CD4-positive, alpha-beta memory T cell (primary cell): Measurements from ENCODE around the gene MYADML2. TPM values are rescaled to one million over a fixed set of nuclear protein-coding genes. Genes with fewer than 3 reads are reported as not detected.
A peak's percentile ranks its signal among the peaks of the same experiment; 100 is the strongest.

Source experiments
- CTCF ChIA-PET: fragments of 350-600 bp; sonication (Branson Sonifier 250); formaldehyde crosslinking; loops from one replicate; lab custom pipeline; 2021; ENCODE audit warnings: inconsistent platforms; ENCODE audit not compliant: partially characterized antibody; lab: Charles Lee
- POLR2A ChIA-PET: fragments of 350-600 bp; sonication (Branson Sonifier 250); formaldehyde crosslinking; loops from one replicate; lab custom pipeline; 2021; ENCODE audit not compliant: partially characterized antibody; lab: Charles Lee
- DNase-seq, 5 donors: peaks; one replicate each; pipeline versions ENCODE4 v3.0.0 to v3.0.0-alpha.2; 2020 to 2022; ENCODE audit warnings: mixed read lengths in 1 of 5
- H3K27ac ChIP-seq: one replicate; pipeline ENCODE4 v1.7.0; 2013; ENCODE audit warnings: low read depth, low read length
- H3K27me3 ChIP-seq: 2 replicates; pipeline ENCODE4 v1.7.0; 2013; ENCODE audit warnings: mild to moderate bottlenecking, low read length, moderate library complexity; ENCODE audit not compliant: insufficient read depth
- H3K36me3 ChIP-seq: 2 replicates; pipeline ENCODE4 v1.7.0; 2013; ENCODE audit warnings: mild to moderate bottlenecking, low read length, moderate library complexity; ENCODE audit not compliant: insufficient read depth
- H3K4me1 ChIP-seq: 2 replicates; pipeline ENCODE4 v1.7.0; 2013; ENCODE audit warnings: mild to moderate bottlenecking, low read length, moderate library complexity; ENCODE audit not compliant: insufficient read depth
- H3K4me3 ChIP-seq, 2 donors: one replicate each; pipeline ENCODE4 v1.7.0; 2013; ENCODE audit warnings: low read length in 2 of 2, mild to moderate bottlenecking in 1 of 2
- H3K9me3 ChIP-seq, 2 donors: one replicate each; pipeline ENCODE4 v1.7.0; 2013; ENCODE audit warnings: low read length in 2 of 2, control low read depth in 1 of 2; ENCODE audit not compliant: control insufficient read depth in 1 of 2
- H3K27ac Mint-ChIP-seq, 7 donors: one replicate each; pipeline ENCODE4 v1.8.0; 2020 to 2021; ENCODE audit warnings: mixed read lengths in 7 of 7, mild to moderate bottlenecking in 6 of 7, inconsistent platforms in 3 of 7, moderate library complexity in 3 of 7
- H3K27me3 Mint-ChIP-seq, 2 donors: one replicate each; pipeline ENCODE4 v1.8.0; 2020 to 2021; ENCODE audit warnings: mixed read lengths in 2 of 2
- H3K36me3 Mint-ChIP-seq, 2 donors: one replicate each; pipeline ENCODE4 v1.8.0; 2020 to 2021; ENCODE audit warnings: mixed read lengths in 2 of 2, inconsistent platforms in 1 of 2, mild to moderate bottlenecking in 1 of 2
- H3K4me1 Mint-ChIP-seq, 4 donors: one replicate each; pipeline ENCODE4 v1.8.0; 2020 to 2021; ENCODE audit warnings: mixed read lengths in 4 of 4, mild to moderate bottlenecking in 1 of 4
- H3K4me3 Mint-ChIP-seq, 8 donors: one replicate each; pipeline ENCODE4 v1.8.0; 2020 to 2021; ENCODE audit warnings: mixed read lengths in 8 of 8, mild to moderate bottlenecking in 7 of 8, moderate library complexity in 6 of 8, inconsistent platforms in 3 of 8
- H3K9me3 Mint-ChIP-seq, 8 donors: one replicate each; pipeline ENCODE4 v1.8.0; 2020 to 2021; ENCODE audit warnings: mixed read lengths in 8 of 8, mild to moderate bottlenecking in 5 of 8, inconsistent platforms in 3 of 8, moderate library complexity in 1 of 8
- intact Hi-C: fragments of 100-400 bp; cut with micrococcal nuclease; formaldehyde crosslinking; loops from one replicate; pipeline ENCODE4 v1.15.1; 2023
- polyA plus RNA-seq, 2 donors: library from polyadenylated mRNA; unstranded; fragments of 300-500 nt; fragmentation: Illumina TruSeq; gene quantifications; one replicate each; pipeline ENCODE4 v1.2.3, GENCODE V29; 2021
- total RNA-seq, 2 experiments: library from RNA; stranded (reverse); gene quantifications; one replicate each; pipeline ENCODE4 v1.2.3, GENCODE V29; 2021

Gene MYADML2
- total and polyA plus RNA-seq, 4 experiments from 2014 or later = not detected

DNA sequence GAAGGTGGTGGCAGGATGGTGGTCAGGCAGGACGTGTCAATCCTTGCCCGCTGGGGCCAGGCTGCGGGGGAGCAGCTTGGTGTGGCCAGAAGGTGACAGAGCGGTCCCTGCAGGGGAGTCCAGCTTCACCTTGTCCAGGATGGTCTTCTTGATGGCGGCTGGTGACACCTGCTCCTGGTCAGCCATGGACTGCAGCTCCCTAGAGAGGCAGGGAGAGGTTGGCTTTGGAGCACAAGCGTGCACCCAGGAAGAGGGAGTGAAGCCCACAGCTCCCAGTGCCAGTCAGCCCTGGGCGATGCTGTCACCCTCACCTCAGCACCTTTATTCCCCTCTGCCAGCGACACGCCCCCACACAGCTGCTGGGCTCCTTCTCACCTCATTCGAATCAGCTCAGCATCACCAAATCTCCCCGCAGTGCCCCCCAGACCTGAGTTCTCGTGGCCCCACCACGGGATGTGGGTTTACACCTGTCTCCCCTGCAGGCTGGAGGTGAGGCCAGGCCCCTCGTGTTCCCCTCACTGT lies 13.8 kb downstream of the MYADML2 start:
- Mint-ChIP-seq H3K4me1 (peaks cover 0 to 16% (median 3%) of the 10 kb centered on the region in 4 donors), H3K36me3 (no peaks in the 10 kb centered on the region), H3K4me3 (no peak overlapping the region), H3K27me3 (peaks cover 0 to 9% of the 10 kb centered on the region in 2 donors), H3K27ac (no peak overlapping the region), H3K9me3 (no peaks in the 10 kb centered on the region)
- H3K4me1 ChIP-seq = peaks cover 17% of the 10 kb centered on the region
- DNase-seq = no peak
- no peak overlapping the region for H3K4me3 ChIP-seq
- H3K27ac ChIP-seq = no peak overlapping the region
- ChIA-PET POLR2A (no interaction called here), CTCF (no interaction called here)
- no peaks in the 10 kb centered on the region for H3K36me3 ChIP-seq
- intact Hi-C loops = no loop called here
- no peaks in the 10 kb centered on the region for H3K9me3 ChIP-seq
- H3K27me3 ChIP-seq = peaks cover 9% of the 10 kb centered on the region

DNA sequence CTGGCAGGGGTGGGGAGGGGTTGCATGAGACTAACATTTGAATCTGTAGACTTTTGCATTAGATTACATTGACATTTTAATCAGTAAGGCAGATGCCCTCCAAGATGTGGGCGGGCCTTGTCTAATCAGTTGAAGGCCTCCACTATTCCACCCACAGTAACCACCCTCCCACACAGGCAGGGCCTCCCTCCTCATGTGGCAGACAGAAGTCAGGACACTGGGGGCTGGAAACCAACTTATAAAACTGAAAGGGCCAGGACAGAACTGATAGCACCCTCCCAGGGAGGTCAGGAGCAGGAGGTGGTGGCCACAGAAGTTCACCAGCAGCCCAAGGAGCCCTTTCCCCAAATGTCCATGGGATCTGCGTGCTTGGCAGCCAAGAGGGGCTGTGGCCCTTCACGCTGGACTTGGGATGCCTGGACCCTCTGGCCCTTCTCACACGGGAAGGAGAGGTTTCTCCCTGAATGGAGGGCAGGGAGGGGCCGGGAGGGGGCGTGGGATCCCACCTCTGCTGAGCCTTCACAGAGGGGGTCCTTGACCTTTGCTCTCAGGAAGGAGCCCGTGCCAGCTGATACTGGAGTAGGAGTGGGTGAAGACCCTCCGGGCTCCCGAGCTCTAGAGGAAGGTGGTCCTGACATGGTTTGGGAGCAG lies 14.6 kb downstream of the MYADML2 start:
- Histone ChIP-seq H3K27me3 (peaks cover 10% of the 10 kb centered on the region), H3K9me3 (no peaks in the 10 kb centered on the region), H3K4me3 (no peak overlapping the region), H3K36me3 (no peaks in the 10 kb centered on the region), H3K4me1 (peaks cover 17% of the 10 kb centered on the region), H3K27ac (no peak overlapping the region)
- no peaks in the 10 kb centered on the region for H3K9me3 Mint-ChIP-seq
- intact Hi-C loops = no loop called here
- ChIA-PET POLR2A (no interaction called here), CTCF (no interaction called here)
- H3K4me1 Mint-ChIP-seq = peaks cover 0 to 11% (median 3%) of the 10 kb centered on the region in 4 donors
- DNase-seq = no peak
- H3K36me3 Mint-ChIP-seq = no peaks in the 10 kb centered on the region
- H3K27me3 Mint-ChIP-seq = peaks cover 0 to 9% of the 10 kb centered on the region in 2 donors
- H3K4me3 Mint-ChIP-seq = no peak overlapping the region
- H3K27ac Mint-ChIP-seq = peak overlapping the region in 1 of 7 donors; percentile 64

DNA sequence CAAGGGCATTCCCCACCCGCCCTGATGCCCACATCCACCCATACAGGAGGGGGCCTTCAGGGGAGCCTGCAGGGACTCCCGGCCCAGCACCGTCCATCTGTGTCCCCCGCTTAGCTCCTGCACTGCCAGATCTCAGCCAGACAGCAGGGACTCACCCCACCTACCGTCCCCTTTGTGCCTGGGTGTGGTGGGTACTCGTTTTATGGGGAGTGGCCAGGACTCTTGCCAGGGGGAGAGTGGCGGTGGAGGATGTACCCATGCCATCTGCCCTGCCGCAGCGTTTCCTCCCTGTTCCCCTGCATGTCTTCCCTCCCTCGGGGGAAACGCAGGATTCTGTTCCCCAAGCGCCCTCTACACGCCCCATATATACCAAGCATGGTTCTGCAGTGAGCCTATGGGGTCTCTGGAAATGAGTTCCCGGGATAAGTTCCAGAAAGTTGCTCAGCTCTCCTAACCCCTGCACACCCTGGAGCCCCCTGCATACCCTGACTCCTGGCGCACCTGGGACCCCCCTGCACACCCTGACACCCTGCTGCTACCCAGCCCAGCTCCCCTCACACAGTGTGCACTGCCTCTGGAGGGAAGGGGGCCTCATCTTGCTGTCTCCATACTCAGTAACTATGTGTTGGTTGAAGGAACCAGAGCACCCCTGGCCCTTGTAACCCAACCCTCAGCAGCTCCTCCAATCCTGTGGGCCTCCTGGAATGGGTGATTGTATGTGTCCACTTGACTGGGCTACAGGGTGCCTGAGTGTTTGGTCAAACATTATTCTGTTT lies 15.3 kb downstream of the MYADML2 start:
- H3K4me1 ChIP-seq = peaks cover 15% of the 10 kb centered on the region
- H3K4me3 ChIP-seq = no peak overlapping the region
- no peak overlapping the region for H3K27ac ChIP-seq
- Mint-ChIP-seq H3K9me3 (no peaks in the 10 kb centered on the region), H3K4me3 (no peak overlapping the region), H3K36me3 (no peaks in the 10 kb centered on the region), H3K27ac (peak overlapping the region in 1 of 7 donors; percentile 64), H3K27me3 (peaks cover 0 to 9% of the 10 kb centered on the region in 2 donors), H3K4me1 (peaks cover 0 to 10% (median 3%) of the 10 kb centered on the region in 4 donors)
- H3K9me3 ChIP-seq = no peaks in the 10 kb centered on the region
- peaks cover 10% of the 10 kb centered on the region for H3K27me3 ChIP-seq
- POLR2A ChIA-PET = no interaction called here
- DNase-seq = no peak
- no peaks in the 10 kb centered on the region for H3K36me3 ChIP-seq
- intact Hi-C loops = no loop called here
- CTCF ChIA-PET = no interaction called here

DNA sequence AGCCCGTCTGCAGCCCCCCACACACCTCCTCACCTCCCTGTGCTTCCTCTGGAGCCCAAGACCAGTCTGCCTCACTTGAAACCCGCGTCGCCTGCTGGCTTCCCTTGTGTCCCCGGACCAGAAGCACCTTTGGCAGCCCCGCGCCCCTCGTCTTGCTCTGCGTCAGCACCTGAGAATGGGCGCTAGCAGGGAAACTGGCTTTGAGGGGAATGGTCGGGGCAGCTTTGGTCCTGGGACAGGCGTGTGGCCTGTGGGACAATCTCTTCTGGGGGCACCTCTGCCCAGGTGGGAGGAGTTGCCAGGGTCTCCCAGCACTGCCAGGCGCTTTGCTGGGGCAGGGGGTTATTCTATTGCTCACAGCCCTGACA lies 15.9 kb downstream of the MYADML2 start:
- Histone ChIP-seq H3K27me3 (peaks cover 10% of the 10 kb centered on the region), H3K36me3 (no peaks in the 10 kb centered on the region), H3K27ac (no peak overlapping the region), H3K4me3 (no peak overlapping the region), H3K4me1 (peaks cover 17% of the 10 kb centered on the region), H3K9me3 (no peaks in the 10 kb centered on the region)
- Mint-ChIP-seq H3K36me3 (no peaks in the 10 kb centered on the region), H3K27me3 (peaks cover 0 to 9% of the 10 kb centered on the region in 2 donors), H3K9me3 (no peaks in the 10 kb centered on the region), H3K4me3 (peak overlapping the region in 1 of 8 donors; percentile 52), H3K27ac (peak overlapping the region in 1 of 7 donors; percentile 54), H3K4me1 (peaks cover 3 to 12% (median 7%) of the 10 kb centered on the region in 4 donors)
- DNase-seq = no peak
- ChIA-PET CTCF (interaction anchor here (1.2 kb wide), 1 partner anchor 227 kb away, joined by 4 read pairs; no protein-coding TSS in a partner anchor), POLR2A (no interaction called here)
- intact Hi-C loops = no loop called here

DNA sequence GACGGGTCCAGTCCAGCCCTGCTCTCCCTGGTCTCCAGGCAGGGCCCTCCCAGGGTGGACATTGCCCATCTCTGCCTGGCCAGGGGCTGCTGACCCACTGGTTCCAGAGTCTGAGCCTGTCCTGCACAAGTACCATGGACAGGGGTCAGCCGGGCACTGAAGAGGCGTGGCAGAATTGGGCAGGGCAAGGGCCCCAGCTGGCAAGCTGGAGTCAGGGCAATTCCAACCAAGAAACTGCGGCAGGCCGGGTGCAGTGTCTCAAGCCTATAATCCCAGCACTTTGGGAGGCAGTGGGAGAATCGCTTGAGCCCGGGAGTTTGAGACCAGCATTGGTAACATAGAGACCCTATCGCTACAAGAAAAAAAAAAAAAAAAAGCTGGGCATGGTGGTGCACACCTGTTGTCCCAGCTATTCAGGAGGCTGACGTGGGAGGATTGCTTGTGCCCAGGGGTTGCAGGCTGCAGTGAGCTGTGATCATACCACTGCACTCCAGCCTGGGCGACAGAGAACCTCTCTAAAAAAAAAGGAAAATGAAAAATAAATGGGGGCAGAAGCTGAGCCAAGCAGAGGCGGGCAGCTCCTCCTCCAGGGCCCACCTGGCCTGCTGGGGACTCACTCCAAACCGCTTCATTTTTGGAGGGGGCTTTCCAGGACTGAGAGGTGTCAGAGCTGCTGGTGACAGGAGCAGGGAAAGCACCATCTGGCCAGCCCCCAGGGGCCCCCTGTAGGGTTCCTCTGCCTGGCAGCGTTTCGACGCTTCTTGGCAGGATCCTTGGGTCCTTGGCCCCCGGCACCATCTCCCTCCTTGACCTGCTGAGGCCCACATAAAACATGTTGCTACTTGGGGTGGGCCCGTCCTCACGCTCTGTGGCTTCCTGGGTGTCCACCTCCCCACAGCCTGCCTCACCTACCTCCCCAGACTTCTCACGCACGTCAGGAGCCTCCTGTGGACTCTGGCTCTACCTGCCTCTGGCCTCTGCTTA lies 16.6 kb downstream of the MYADML2 start:
- DNase-seq = no peak
- Mint-ChIP-seq H3K4me3 (peak overlapping the region in 2 of 8 donors; percentile 34 to 52), H3K36me3 (no peaks in the 10 kb centered on the region), H3K9me3 (no peaks in the 10 kb centered on the region), H3K27me3 (peaks cover 0 to 9% of the 10 kb centered on the region in 2 donors), H3K4me1 (peaks cover 7 to 14% (median 11%) of the 10 kb centered on the region in 4 donors), H3K27ac (peak overlapping the region in 2 of 7 donors; percentile 42 to 54)
- H3K36me3 ChIP-seq = no peaks in the 10 kb centered on the region
- H3K9me3 ChIP-seq = no peaks in the 10 kb centered on the region
- CTCF ChIA-PET = interaction anchor here (1.2 kb wide), 1 partner anchor 226 kb away, joined by 4 read pairs; no protein-coding TSS in a partner anchor
- intact Hi-C loops = no loop called here
- no peak overlapping the region for H3K4me3 ChIP-seq
- POLR2A ChIA-PET = no interaction called here
- peaks cover 10% of the 10 kb centered on the region for H3K27me3 ChIP-seq
- H3K27ac ChIP-seq = no peak overlapping the region
- H3K4me1 ChIP-seq = peaks cover 24% of the 10 kb centered on the region

DNA sequence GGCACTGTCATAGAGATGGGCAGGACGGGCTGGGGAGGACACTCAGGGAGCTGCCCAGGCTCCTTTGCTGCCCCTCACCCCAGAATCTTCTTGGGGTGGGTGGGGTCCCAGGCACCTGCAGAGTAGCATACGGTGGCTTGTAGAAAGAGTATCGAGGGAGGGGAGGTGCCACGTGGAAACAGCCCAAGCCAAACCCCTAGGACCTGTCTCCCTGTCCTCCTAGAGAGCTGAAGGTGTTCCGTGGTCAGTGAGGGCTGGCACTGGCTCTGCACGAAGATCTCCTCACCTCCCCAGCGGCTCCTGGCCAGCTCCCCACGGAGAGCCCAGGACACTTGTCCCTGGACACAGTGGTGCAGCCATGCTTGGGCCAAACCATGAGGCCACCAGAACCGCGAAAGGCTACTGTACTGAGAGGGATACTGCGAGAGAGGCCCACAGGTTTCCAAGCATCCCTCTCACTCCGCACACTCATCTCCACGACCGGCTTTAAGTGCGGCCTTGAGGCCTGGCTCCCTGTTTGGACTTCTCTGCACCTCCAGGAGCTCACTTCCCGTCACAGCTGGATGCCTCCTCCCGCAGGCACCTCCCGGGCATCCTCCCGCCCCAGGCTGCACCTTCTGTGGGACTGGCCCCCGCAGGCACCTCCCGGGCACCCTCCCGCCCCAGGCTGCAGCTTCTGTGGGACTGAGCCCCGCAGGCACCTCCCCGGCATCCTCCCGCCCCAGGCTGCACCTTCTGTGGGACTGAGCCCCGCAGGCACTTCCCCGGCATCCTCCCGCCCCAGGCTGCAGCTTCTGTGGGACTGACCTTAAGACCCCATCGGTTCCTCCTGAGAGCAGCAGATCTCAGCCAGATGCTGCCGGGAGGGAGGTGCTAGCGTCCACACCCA lies 17.5 kb downstream of the MYADML2 start:
- POLR2A ChIA-PET = interaction anchor here (1.0 kb wide), 1 partner anchor 12 kb away, joined by 5 read pairs; no protein-coding TSS in a partner anchor

More for the DNA sequence above, 17.5 kb downstream of the MYADML2 start:
- Mint-ChIP-seq H3K4me3 (peak overlapping the region in 6 of 8 donors; percentile 34 to 75 (median 52)), H3K27ac (peak overlapping the region in 1 of 7 donors; percentile 62), H3K27me3 (peaks cover 0 to 9% of the 10 kb centered on the region in 2 donors), H3K36me3 (no peaks in the 10 kb centered on the region), H3K9me3 (no peaks in the 10 kb centered on the region), H3K4me1 (peaks cover 9 to 22% (median 16%) of the 10 kb centered on the region in 4 donors)
- intact Hi-C loops = loop anchor here (10.0 kb wide), 1 partner anchor 835 kb away; no protein-coding TSS in a partner anchor
- Histone ChIP-seq H3K36me3 (no peaks in the 10 kb centered on the region), H3K27ac (no peak overlapping the region), H3K27me3 (peaks cover 10% of the 10 kb centered on the region), H3K4me1 (peaks cover 33% of the 10 kb centered on the region), H3K9me3 (no peaks in the 10 kb centered on the region), H3K4me3 (no peak overlapping the region)
- no peak for DNase-seq
- CTCF ChIA-PET = interaction anchor here (0.6 to 1.2 kb wide), 2 partner anchors 225 to 335 kb away, joined by 3 to 4 read pairs; no protein-coding TSS in a partner anchor
